Keratinocyte (primary cell): ENCODE data around the gene CXCR4.

ENCODE experiments used
- EZH2 ChIP-seq: IDR thresholded peaks from one replicate; pipeline ENCODE4 v1.6.1; 2012; ENCODE audit warnings: inconsistent platforms, mild to moderate bottlenecking, low read length, moderate library complexity
- TF ChIP-seq, protein P1 (sequence below), 3 experiments: IDR thresholded peaks in 1 of 3; conservative IDR thresholded peaks in 1 of 3; optimal IDR thresholded peaks in 1 of 3; 2 replicates in 2 of 3; 3 replicates in 1 of 3; pipeline versions ENCODE3 to v1.5.1; 2011; ENCODE audit warnings: low read length in 3 of 3, mild to moderate bottlenecking in 3 of 3, moderate library complexity in 2 of 3, control low read depth in 1 of 3, inconsistent platforms in 1 of 3; ENCODE audit not compliant: insufficient read depth in 2 of 3; ENCODE audit errors: extremely low read depth in 1 of 3

DNA sequence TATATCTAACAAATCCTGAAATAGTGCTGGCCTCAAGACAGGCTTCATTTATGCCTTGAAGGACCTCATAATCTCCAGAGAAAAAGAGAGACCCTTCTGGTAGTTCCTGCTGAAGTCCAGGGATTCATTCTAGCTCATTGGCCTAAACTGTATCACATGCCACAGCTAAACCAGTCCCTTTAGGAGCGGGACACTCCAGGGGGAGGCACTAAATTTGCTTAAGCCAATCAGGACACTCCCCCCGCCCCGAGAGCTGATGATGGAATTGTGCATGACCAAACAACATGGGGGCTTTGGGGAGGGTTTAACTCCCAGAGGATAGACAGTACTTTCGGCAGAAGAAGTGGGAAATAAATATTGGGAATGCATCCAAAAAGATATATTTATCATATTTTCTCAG is 36.4 kb upstream of the CXCR4 start:
- TF ChIP-seq, protein P1, sequence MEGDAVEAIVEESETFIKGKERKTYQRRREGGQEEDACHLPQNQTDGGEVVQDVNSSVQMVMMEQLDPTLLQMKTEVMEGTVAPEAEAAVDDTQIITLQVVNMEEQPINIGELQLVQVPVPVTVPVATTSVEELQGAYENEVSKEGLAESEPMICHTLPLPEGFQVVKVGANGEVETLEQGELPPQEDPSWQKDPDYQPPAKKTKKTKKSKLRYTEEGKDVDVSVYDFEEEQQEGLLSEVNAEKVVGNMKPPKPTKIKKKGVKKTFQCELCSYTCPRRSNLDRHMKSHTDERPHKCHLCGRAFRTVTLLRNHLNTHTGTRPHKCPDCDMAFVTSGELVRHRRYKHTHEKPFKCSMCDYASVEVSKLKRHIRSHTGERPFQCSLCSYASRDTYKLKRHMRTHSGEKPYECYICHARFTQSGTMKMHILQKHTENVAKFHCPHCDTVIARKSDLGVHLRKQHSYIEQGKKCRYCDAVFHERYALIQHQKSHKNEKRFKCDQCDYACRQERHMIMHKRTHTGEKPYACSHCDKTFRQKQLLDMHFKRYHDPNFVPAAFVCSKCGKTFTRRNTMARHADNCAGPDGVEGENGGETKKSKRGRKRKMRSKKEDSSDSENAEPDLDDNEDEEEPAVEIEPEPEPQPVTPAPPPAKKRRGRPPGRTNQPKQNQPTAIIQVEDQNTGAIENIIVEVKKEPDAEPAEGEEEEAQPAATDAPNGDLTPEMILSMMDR (optimal IDR thresholded peaks at IDR 0.05 in 1 of 3, IDR thresholded peaks at IDR 0.05 in 1 of 3, conservative IDR thresholded peaks at IDR 0.05 in 1 of 3; ENCODE audit: extremely low read depth in 1 of 3, insufficient read depth in 2 of 3, low read length in 3 of 3) = no peak
- TF ChIP-seq EZH2 = no peak
